GM19193 (cell line): ENCODE data around the gene ZBTB1.

ENCODE experiments used
- POLR2A ChIP-seq: IDR thresholded peaks from 4 replicates; pipeline ENCODE4 v1.6.1; 2011; ENCODE audit not compliant: insufficient read depth, insufficient read length; ENCODE audit errors: extremely low read depth

ZBTB1 gene

GRCh38 chr14:64540208-64541202 is 35.9 kb downstream of the ZBTB1 start, which contains the start of gene HSPA2:
HSPA2 (plus strand) TSS chr14:64540741; CDS start chr14:64540850, 109 bp downstream.
- peak; percentile 73 for TF ChIP-seq POLR2A

GRCh38 chr14:64541261-64541971 is 36.8 kb downstream of the ZBTB1 start:
- TF ChIP-seq POLR2A, result no peak

GRCh38 chr14:64541972-64542835 is 37.6 kb downstream of the ZBTB1 start:
- no peak for TF ChIP-seq POLR2A

GRCh38 chr14:64542836-64543201 is 38.2 kb downstream of the ZBTB1 start:
- no peak for TF ChIP-seq POLR2A

- TF ChIP-seq POLR2A, result no peak
Observed at GRCh38 chr14:64544607-64545312, 40.2 kb downstream of the ZBTB1 start.

- no peak for TF ChIP-seq POLR2A
Observed at GRCh38 chr14:64549016-64549415, 44.4 kb downstream of the ZBTB1 start.

- TF ChIP-seq POLR2A, result no peak
Observed at GRCh38 chr14:64549791-64550620, 45.4 kb downstream of the ZBTB1 start, which contains the start of gene PPP1R36. PPP1R36 (plus strand) TSS chr14:64549961; CDS start chr14:64549998, 37 bp downstream.

- TF ChIP-seq POLR2A, result no peak
Observed at GRCh38 chr14:64550621-64551333, 46.2 kb downstream of the ZBTB1 start.

- no peak for TF ChIP-seq POLR2A
Observed at GRCh38 chr14:64554556-64554955, 50.0 kb downstream of the ZBTB1 start.

GRCh38 chr14:64556526-64556925 is 52.0 kb downstream of the ZBTB1 start:
- no peak for TF ChIP-seq POLR2A

- TF ChIP-seq POLR2A, result no peak
Observed at GRCh38 chr14:64561631-64562030, 57.1 kb downstream of the ZBTB1 start.

- no peak for TF ChIP-seq POLR2A
Observed at GRCh38 chr14:64562436-64562835, 57.9 kb downstream of the ZBTB1 start.
